GM21528 (cell line): ENCODE data around the gene ZFP90.
"Not testable (repeated sequence)": the region's sequence is repeated elsewhere in the genome, so short reads cannot be mapped to it uniquely, and the experiment has no call there.

Experiments used
- ATAC-seq: cut with Tn5 transposase; IDR thresholded peaks from one replicate; pipeline ENCODE4 v1.9.1; 2021; ENCODE audit warnings: mild to moderate bottlenecking, moderate library complexity; ENCODE audit not compliant: unreplicated experiment, low FRiP score

ZFP90 gene

GRCh38 chr16:68517606-68518166, 21.4 kb upstream of the ZFP90 start:
- no peak for ATAC-seq

GRCh38 chr16:68519225-68519745, 19.8 kb upstream of the ZFP90 start:
- ATAC-seq, result no peak

GRCh38 chr16:68520649-68521086, 18.4 kb upstream of the ZFP90 start:
- no peak for ATAC-seq

GRCh38 chr16:68524069-68524820, 14.8 kb upstream of the ZFP90 start:
- no peak for ATAC-seq

GRCh38 chr16:68526143-68526781, 12.8 kb upstream of the ZFP90 start:
- ATAC-seq, result no peak

GRCh38 chr16:68526782-68527145, 12.3 kb upstream of the ZFP90 start:
- ATAC-seq, result no peak

- no peak for ATAC-seq
Measured at GRCh38 chr16:68528233-68528632, 10.9 kb upstream of the ZFP90 start.

- no peak for ATAC-seq
Measured at GRCh38 chr16:68528686-68529379, 10.3 kb upstream of the ZFP90 start.

- no peak for ATAC-seq
Measured at GRCh38 chr16:68529608-68529930, 9.5 kb upstream of the ZFP90 start.

GRCh38 chr16:68529931-68530701, 9.0 kb upstream of the ZFP90 start:
- no peak for ATAC-seq

- ATAC-seq, result no peak
Measured at GRCh38 chr16:68533937-68534336, 5.2 kb upstream of the ZFP90 start.

GRCh38 chr16:68535331-68535730, 3.8 kb upstream of the ZFP90 start:
- ATAC-seq, result no peak

- peak; percentile 18 for ATAC-seq
Measured at GRCh38 chr16:68539711-68540239, 684 bp downstream of the ZFP90 start.

- ATAC-seq, result no peak
Measured at GRCh38 chr16:68548947-68549346, 9.9 kb downstream of the ZFP90 start.

- ATAC-seq, result no peak
Measured at GRCh38 chr16:68553186-68553585, 14.1 kb downstream of the ZFP90 start.

- not testable (repeated sequence) for ATAC-seq
Measured at GRCh38 chr16:68560341-68560740, 21.2 kb downstream of the ZFP90 start.

- ATAC-seq, result no peak
Measured at GRCh38 chr16:68563631-68564381, 24.7 kb downstream of the ZFP90 start.

GRCh38 chr16:68564382-68564985, 25.4 kb downstream of the ZFP90 start:
- ATAC-seq, result no peak

GRCh38 chr16:68574479-68574878, 35.4 kb downstream of the ZFP90 start:
- no peak for ATAC-seq
